Chondrocyte (in vitro differentiated cells): ENCODE measurements around the gene EGLN1. TPM values are rescaled to one million over a fixed set of nuclear protein-coding genes. Genes with fewer than 3 reads are reported as not detected.

Experiments
- DNase-seq: peaks from one replicate; pipeline ENCODE4 v3.0.0; 2021; ENCODE audit warnings: mixed read lengths, low spot score
- H3K27ac Mint-ChIP-seq: one replicate; pipeline ENCODE4 v1.8.0; 2021; ENCODE audit warnings: mild to moderate bottlenecking, moderate library complexity, mixed read lengths; ENCODE audit not compliant: unreplicated experiment
- H3K27me3 Mint-ChIP-seq: 2 replicates; pipeline ENCODE4 v1.8.0; 2021; ENCODE audit warnings: low read depth, mixed read lengths
- H3K36me3 Mint-ChIP-seq: 2 replicates; pipeline ENCODE4 v1.8.0; 2021; ENCODE audit warnings: low read depth, mixed read lengths
- H3K4me1 Mint-ChIP-seq: 2 replicates; pipeline ENCODE4 v1.8.0; 2021; ENCODE audit warnings: low read depth, mild to moderate bottlenecking, mixed read lengths
- H3K4me3 Mint-ChIP-seq: one replicate; pipeline ENCODE4 v1.8.0; 2021; ENCODE audit warnings: mild to moderate bottlenecking, moderate library complexity, mixed read lengths; ENCODE audit not compliant: unreplicated experiment
- H3K9me3 Mint-ChIP-seq: 2 replicates; pipeline ENCODE4 v1.8.0; 2021; ENCODE audit warnings: low read depth, mixed read lengths
- total RNA-seq: library from RNA; stranded (reverse); gene quantifications from 3 replicates; pipeline ENCODE4 v1.2.1, GENCODE V29; 2021
- TF ChIP-seq, protein P1 (sequence below): fragments of 200-600 bp; sonication (generic); IDR thresholded peaks from 2 replicates; pipeline ENCODE4 v1.5.0; 2021; ENCODE audit warnings: antibody characterized with exemption, mild to moderate bottlenecking, moderate library complexity

EGLN1 gene
- total RNA-seq, 1 donor from 2014 or later: 36.6 TPM

DNA sequence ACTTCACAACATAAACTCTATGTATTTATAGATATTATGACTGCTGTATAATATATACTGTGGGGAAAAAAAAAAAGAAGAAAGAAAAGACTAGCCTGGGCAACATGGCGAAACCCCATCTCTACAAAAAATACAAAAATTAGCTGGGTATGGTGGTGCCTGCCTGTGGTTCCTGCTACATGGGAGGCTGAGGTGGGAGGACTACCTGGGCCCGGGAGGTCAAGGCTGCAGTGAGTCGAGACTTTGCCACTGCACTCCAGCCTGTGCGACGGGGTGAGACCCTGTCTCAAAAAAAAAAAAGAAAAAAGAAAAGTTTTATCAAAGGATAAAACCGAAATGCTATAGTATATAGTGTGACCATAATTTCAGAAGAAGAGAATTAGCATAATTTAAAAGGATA lies 87.1 kb downstream of the EGLN1 start:
- TF ChIP-seq, protein P1, sequence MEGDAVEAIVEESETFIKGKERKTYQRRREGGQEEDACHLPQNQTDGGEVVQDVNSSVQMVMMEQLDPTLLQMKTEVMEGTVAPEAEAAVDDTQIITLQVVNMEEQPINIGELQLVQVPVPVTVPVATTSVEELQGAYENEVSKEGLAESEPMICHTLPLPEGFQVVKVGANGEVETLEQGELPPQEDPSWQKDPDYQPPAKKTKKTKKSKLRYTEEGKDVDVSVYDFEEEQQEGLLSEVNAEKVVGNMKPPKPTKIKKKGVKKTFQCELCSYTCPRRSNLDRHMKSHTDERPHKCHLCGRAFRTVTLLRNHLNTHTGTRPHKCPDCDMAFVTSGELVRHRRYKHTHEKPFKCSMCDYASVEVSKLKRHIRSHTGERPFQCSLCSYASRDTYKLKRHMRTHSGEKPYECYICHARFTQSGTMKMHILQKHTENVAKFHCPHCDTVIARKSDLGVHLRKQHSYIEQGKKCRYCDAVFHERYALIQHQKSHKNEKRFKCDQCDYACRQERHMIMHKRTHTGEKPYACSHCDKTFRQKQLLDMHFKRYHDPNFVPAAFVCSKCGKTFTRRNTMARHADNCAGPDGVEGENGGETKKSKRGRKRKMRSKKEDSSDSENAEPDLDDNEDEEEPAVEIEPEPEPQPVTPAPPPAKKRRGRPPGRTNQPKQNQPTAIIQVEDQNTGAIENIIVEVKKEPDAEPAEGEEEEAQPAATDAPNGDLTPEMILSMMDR: no peak
- Mint-ChIP-seq H3K9me3 (no peaks in the 10 kb centered on the region), H3K36me3 (peaks cover 6% of the 10 kb centered on the region), H3K4me3 (peak overlapping the region; percentile 61), H3K27ac (no peak overlapping the region), H3K27me3 (no peaks in the 10 kb centered on the region), H3K4me1 (peaks cover 58% of the 10 kb centered on the region)
- DNase-seq: no peak

- TF ChIP-seq, protein P1: no peak
- H3K27ac Mint-ChIP-seq: no peak overlapping the region
- no peaks in the 10 kb centered on the region for H3K27me3 Mint-ChIP-seq
- no peaks in the 10 kb centered on the region for H3K9me3 Mint-ChIP-seq
- no peak for DNase-seq
- H3K4me1 Mint-ChIP-seq: peaks cover 55% of the 10 kb centered on the region
- H3K36me3 Mint-ChIP-seq: peaks cover 6% of the 10 kb centered on the region
- peak overlapping the region; percentile 61 for H3K4me3 Mint-ChIP-seq
These were observed 87.9 kb downstream of the EGLN1 start for GRCh38 chr1:231334079-231334666.

GRCh38 chr1:231332761-231333160 lies 89.3 kb downstream of the EGLN1 start:
- no peaks in the 10 kb centered on the region for H3K27me3 Mint-ChIP-seq
- H3K36me3 Mint-ChIP-seq: peaks cover 6% of the 10 kb centered on the region
- TF ChIP-seq, protein P1: no peak
- H3K9me3 Mint-ChIP-seq: no peaks in the 10 kb centered on the region
- DNase-seq: no peak
- H3K4me3 Mint-ChIP-seq: no peak overlapping the region
- no peak overlapping the region for H3K27ac Mint-ChIP-seq
- peaks cover 48% of the 10 kb centered on the region for H3K4me1 Mint-ChIP-seq

- Mint-ChIP-seq H3K4me1 (peaks cover 24% of the 10 kb centered on the region), H3K9me3 (no peaks in the 10 kb centered on the region), H3K36me3 (peaks cover 3% of the 10 kb centered on the region), H3K27ac (no peak overlapping the region), H3K4me3 (no peak overlapping the region), H3K27me3 (no peaks in the 10 kb centered on the region)
- TF ChIP-seq, protein P1: no peak
- no peak for DNase-seq
These were observed 92.6 kb downstream of the EGLN1 start for GRCh38 chr1:231329483-231329882.

GRCh38 chr1:231327617-231328016 lies 94.5 kb downstream of the EGLN1 start:
- Mint-ChIP-seq H3K4me1 (peaks cover 10% of the 10 kb centered on the region), H3K36me3 (peaks cover 3% of the 10 kb centered on the region), H3K27me3 (no peaks in the 10 kb centered on the region), H3K9me3 (no peaks in the 10 kb centered on the region), H3K27ac (no peak overlapping the region), H3K4me3 (no peak overlapping the region)
- TF ChIP-seq, protein P1: no peak
- no peak for DNase-seq
